Inflammatory macrophage treated with lipopolysaccharide for 1 hour (primary cell): Measurements from ENCODE around the gene MEAK7.
A peak's percentile ranks its signal among the peaks of the same experiment; 100 is the strongest.

Source experiments
- DNase-seq, 2 donors: peaks; one replicate each; pipeline ENCODE4 v3.0.0-alpha.2; 2020 to 2022

Gene MEAK7

GRCh38 chr16:84509032-84509950 lies 4.8 kb upstream of the MEAK7 start:
- DNase-seq: no peak

- no peak for DNase-seq
Measured at GRCh38 chr16:84508502-84508901, 4.0 kb upstream of the MEAK7 start.

GRCh38 chr16:84507011-84507982 lies 2.8 kb upstream of the MEAK7 start:
- peak in 1 of 2 donors; percentile 48 for DNase-seq

GRCh38 chr16:84505249-84506187 lies 1.1 kb upstream of the MEAK7 start:
- no peak for DNase-seq

- peak; percentile 32 to 72 for DNase-seq
Measured at GRCh38 chr16:84503751-84504395, 586 bp downstream of the MEAK7 start.

GRCh38 chr16:84502581-84502980 lies 1.9 kb downstream of the MEAK7 start:
- no peak for DNase-seq

- DNase-seq: no peak
Measured at GRCh38 chr16:84502075-84502474, 2.4 kb downstream of the MEAK7 start.

- DNase-seq: no peak
Measured at GRCh38 chr16:84501077-84501735, 3.3 kb downstream of the MEAK7 start.

GRCh38 chr16:84500531-84500930 lies 3.9 kb downstream of the MEAK7 start:
- no peak for DNase-seq

GRCh38 chr16:84499638-84500037 lies 4.8 kb downstream of the MEAK7 start:
- DNase-seq: no peak

GRCh38 chr16:84498859-84499620 lies 5.4 kb downstream of the MEAK7 start:
- DNase-seq: no peak

GRCh38 chr16:84498223-84498610 lies 6.2 kb downstream of the MEAK7 start:
- no peak for DNase-seq

GRCh38 chr16:84497418-84498222 lies 6.8 kb downstream of the MEAK7 start:
- no peak for DNase-seq

- DNase-seq: no peak
Measured at GRCh38 chr16:84496991-84497390, 7.5 kb downstream of the MEAK7 start.

GRCh38 chr16:84495506-84495905 lies 9.0 kb downstream of the MEAK7 start:
- DNase-seq: no peak

GRCh38 chr16:84489131-84489530 lies 15.3 kb downstream of the MEAK7 start:
- no peak for DNase-seq

GRCh38 chr16:84487358-84487757 lies 17.1 kb downstream of the MEAK7 start:
- DNase-seq: no peak

GRCh38 chr16:84486551-84487235 lies 17.8 kb downstream of the MEAK7 start:
- DNase-seq: no peak

GRCh38 chr16:84486126-84486525 lies 18.3 kb downstream of the MEAK7 start:
- DNase-seq: no peak
